NT2/D1 (cell line): ENCODE data around the gene F13A1.

Experiments used
- DNase-seq: peaks from one replicate; pipeline ENCODE4 v3.0.0-alpha.2; 2011; ENCODE audit warnings: low read depth, low spot score
- H3K27me3 ChIP-seq: 2 replicates; pipeline ENCODE4 v1.6.0; 2011; ENCODE audit warnings: mild to moderate bottlenecking; ENCODE audit not compliant: insufficient read length, insufficient read depth
- H3K36me3 ChIP-seq: 2 replicates; pipeline ENCODE4 v1.6.1; 2011; ENCODE audit warnings: mild to moderate bottlenecking, low read length, mixed read lengths; ENCODE audit not compliant: insufficient read depth, insufficient read length
- H3K4me1 ChIP-seq: 2 replicates; pipeline ENCODE4 v1.5.1; 2011; ENCODE audit not compliant: insufficient read depth, insufficient read length
- H3K4me3 ChIP-seq: 2 replicates; pipeline ENCODE4 v1.5.1; 2011; ENCODE audit warnings: low read depth; ENCODE audit not compliant: insufficient read length
- H3K9ac ChIP-seq: 2 replicates; pipeline ENCODE4 v1.6.0; 2011; ENCODE audit warnings: low read depth; ENCODE audit not compliant: insufficient read length
- H3K9me3 ChIP-seq: 2 replicates; pipeline ENCODE4 v1.5.1; 2011; ENCODE audit warnings: mild to moderate bottlenecking, low read length; ENCODE audit not compliant: insufficient read depth
- SUZ12 ChIP-seq: IDR thresholded peaks from 2 replicates; pipeline ENCODE4 v1.6.1; 2011; ENCODE audit not compliant: insufficient read length, insufficient read depth; ENCODE audit errors: extremely low read depth
- YY1 ChIP-seq: IDR thresholded peaks from 2 replicates; pipeline ENCODE4 v1.6.1; 2011; ENCODE audit not compliant: insufficient read length, insufficient read depth
- ZNF274 ChIP-seq: IDR thresholded peaks from 2 replicates; pipeline ENCODE4 v1.6.1; 2011; ENCODE audit warnings: mild to moderate bottlenecking, low read depth, low read length

Gene F13A1

GRCh38 chr6:6332811-6333244, 12.4 kb upstream of the F13A1 start:
- H3K9me3 ChIP-seq = no peaks in the 10 kb centered on the region
- H3K27me3 ChIP-seq = no peaks in the 10 kb centered on the region
- TF ChIP-seq SUZ12 (no peak), YY1 (no peak), ZNF274 (no peak)
- no peaks in the 10 kb centered on the region for H3K4me1 ChIP-seq
- H3K4me3 ChIP-seq = no peak overlapping the region
- H3K36me3 ChIP-seq = no peaks in the 10 kb centered on the region
- H3K9ac ChIP-seq = no peak overlapping the region
- DNase-seq = no peak

GRCh38 chr6:6331946-6332601, 11.6 kb upstream of the F13A1 start:
- no peaks in the 10 kb centered on the region for H3K27me3 ChIP-seq
- no peaks in the 10 kb centered on the region for H3K4me1 ChIP-seq
- H3K9ac ChIP-seq = no peak overlapping the region
- no peak for DNase-seq
- TF ChIP-seq YY1 (no peak), ZNF274 (no peak), SUZ12 (no peak)
- H3K36me3 ChIP-seq = no peaks in the 10 kb centered on the region
- H3K9me3 ChIP-seq = no peaks in the 10 kb centered on the region
- no peak overlapping the region for H3K4me3 ChIP-seq

GRCh38 chr6:6331393-6331792, 10.9 kb upstream of the F13A1 start:
- DNase-seq = no peak
- no peak for TF ChIP-seq ZNF274
- H3K4me1 ChIP-seq = no peaks in the 10 kb centered on the region
- H3K36me3 ChIP-seq = no peaks in the 10 kb centered on the region
- no peak overlapping the region for H3K4me3 ChIP-seq
- no peaks in the 10 kb centered on the region for H3K27me3 ChIP-seq
- H3K9me3 ChIP-seq = no peaks in the 10 kb centered on the region
- no peak overlapping the region for H3K9ac ChIP-seq

GRCh38 chr6:6330407-6330806, 9.9 kb upstream of the F13A1 start:
- Histone ChIP-seq H3K27me3 (no peaks in the 10 kb centered on the region), H3K9me3 (no peaks in the 10 kb centered on the region), H3K36me3 (no peaks in the 10 kb centered on the region), H3K9ac (no peak overlapping the region), H3K4me1 (no peaks in the 10 kb centered on the region), H3K4me3 (no peak overlapping the region)
- no peak for DNase-seq
- TF ChIP-seq YY1 = no peak
- TF ChIP-seq ZNF274 = no peak
- no peak for TF ChIP-seq SUZ12

GRCh38 chr6:6328451-6328850, 8.0 kb upstream of the F13A1 start:
- DNase-seq = no peak
- Histone ChIP-seq H3K36me3 (no peaks in the 10 kb centered on the region), H3K9ac (no peak overlapping the region), H3K4me1 (no peaks in the 10 kb centered on the region), H3K9me3 (no peaks in the 10 kb centered on the region), H3K4me3 (no peak overlapping the region), H3K27me3 (no peaks in the 10 kb centered on the region)
- TF ChIP-seq ZNF274 (no peak), SUZ12 (no peak), YY1 (no peak)

- no peak overlapping the region for H3K4me3 ChIP-seq
- no peaks in the 10 kb centered on the region for H3K36me3 ChIP-seq
- H3K4me1 ChIP-seq = no peaks in the 10 kb centered on the region
- DNase-seq = no peak
- no peak for TF ChIP-seq SUZ12
- no peak for TF ChIP-seq ZNF274
- no peak for TF ChIP-seq YY1
- no peaks in the 10 kb centered on the region for H3K9me3 ChIP-seq
- H3K27me3 ChIP-seq = peaks cover 17% of the 10 kb centered on the region
- no peak overlapping the region for H3K9ac ChIP-seq
Observed at GRCh38 chr6:6323352-6323751, 2.9 kb upstream of the F13A1 start.

- H3K9ac ChIP-seq = no peak overlapping the region
Observed at GRCh38 chr6:6320901-6321300, 439 bp upstream of the F13A1 start.

More at GRCh38 chr6:6320901-6321300, 439 bp upstream of the F13A1 start:
- Histone ChIP-seq H3K4me1 (no peaks in the 10 kb centered on the region), H3K4me3 (no peak overlapping the region), H3K36me3 (no peaks in the 10 kb centered on the region), H3K9me3 (no peaks in the 10 kb centered on the region), H3K27me3 (peaks cover 17% of the 10 kb centered on the region)
- no peak for TF ChIP-seq YY1
- no peak for TF ChIP-seq SUZ12
- TF ChIP-seq ZNF274 = no peak
- no peak for DNase-seq
